HG03060 (cell line): ENCODE data around the gene BTG3.

Source experiments
- ATAC-seq: cut with Tn5 transposase; IDR thresholded peaks from one replicate; pipeline ENCODE4 v1.9.1; 2021; ENCODE audit warnings: low read depth, moderate number of reproducible peaks; ENCODE audit not compliant: unreplicated experiment

Gene BTG3

DNA sequence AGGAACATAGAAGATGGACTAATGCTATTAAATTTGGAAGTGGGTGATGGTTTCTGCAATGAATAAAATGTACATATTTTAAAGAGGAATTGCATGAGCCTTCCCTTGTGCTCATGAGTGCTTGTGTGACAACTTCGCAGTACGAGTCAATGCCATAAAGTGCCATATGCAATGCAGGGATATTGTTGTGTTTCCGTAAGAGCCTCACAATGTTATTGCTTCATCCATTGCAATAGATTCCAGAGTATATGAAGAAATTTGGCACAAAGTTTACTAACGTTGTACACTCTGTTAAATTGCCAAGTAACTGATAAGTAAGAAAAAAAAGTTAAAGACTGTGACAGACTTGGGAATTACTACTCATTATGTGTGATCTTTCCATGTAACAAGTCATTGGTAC lies 22.3 kb downstream of the BTG3 start:
- ATAC-seq, result no peak

DNA sequence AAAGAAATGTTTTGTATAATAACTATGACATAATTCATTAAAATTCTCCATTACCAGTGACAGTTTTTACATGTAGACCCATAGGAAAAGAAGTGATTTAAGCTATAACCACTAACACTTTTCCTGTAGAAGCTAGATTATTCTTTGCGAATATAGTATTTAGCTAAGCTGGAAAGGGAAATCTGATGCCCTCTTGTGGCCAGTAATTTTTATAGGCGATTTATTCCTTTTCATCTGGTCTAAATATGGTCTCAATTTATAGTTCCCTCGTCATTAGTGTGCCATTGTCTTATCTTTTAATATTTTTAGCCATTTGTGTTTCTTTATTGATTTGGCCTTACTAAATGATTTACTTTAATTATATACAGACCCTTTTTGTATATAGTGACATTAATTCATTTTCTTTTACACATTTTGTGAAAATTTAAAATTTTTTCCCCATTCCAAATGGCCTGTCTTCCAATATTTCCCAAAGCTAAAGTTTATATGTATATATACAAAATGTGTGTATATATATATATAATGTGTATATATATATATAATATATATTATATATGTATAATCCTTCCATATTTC lies 26.7 kb downstream of the BTG3 start:
- no peak for ATAC-seq

DNA sequence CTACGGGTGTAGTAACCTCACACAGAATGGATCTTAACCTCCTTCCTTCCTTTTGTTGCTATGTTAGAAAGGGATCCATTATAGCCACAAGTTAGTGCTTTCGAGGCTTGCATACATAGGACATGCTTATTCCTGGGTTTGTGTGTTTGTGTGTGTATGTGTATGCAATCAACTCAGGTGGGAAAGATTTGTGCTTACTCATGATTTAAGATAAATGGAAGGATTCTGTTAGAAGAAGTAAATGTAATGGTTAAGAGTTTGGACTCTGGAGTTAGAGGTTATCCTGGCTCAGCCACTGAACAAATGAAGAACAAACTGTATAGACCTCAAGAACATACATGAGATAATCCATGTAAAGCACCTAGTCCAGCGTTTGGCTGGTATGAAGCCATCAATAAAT lies 28.8 kb downstream of the BTG3 start:
- ATAC-seq, result no peak

- no peak for ATAC-seq
Measured at GRCh38 chr21:17580319-17580718, 32.4 kb downstream of the BTG3 start.

DNA sequence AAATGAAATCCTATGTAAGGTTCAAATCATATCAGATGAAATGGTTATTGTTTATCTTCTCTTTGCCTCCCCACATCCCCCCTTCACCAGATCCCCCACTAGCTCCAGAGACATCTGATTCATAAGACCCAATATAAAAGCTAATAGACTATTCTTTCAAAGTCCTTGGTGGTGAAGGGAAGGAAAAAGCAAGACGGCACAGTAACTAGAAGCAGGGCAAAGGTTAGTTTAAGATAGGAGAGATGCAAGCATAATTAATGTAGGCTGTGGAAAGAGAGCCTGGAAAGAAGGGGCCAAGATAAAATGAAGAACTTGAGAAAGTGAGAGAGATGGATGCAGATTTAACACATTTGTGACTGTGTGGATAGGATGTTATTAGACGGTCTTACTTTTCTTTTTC lies 33.8 kb downstream of the BTG3 start:
- ATAC-seq, result no peak

DNA sequence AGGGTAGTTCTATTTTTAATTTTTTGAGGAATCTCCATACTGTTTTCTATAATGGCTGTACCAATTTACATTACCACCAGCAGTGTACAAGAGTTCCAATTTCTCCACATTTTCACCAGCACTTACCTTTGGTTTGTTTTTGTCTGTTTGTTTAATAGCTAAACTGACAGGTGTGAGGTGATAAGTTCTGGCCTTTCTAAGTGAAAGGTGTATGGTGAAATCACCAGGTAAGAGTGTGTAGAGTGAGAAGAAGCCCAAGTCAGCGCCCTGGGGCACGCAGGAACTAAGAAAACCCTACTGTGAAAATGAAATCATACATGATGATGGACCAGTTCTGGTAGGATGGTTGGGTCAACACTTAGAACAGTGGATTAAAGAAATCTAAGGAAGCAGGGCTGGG lies 34.5 kb downstream of the BTG3 start:
- no peak for ATAC-seq

GRCh38 chr21:17577701-17578100 lies 35.0 kb downstream of the BTG3 start:
- ATAC-seq, result no peak

- ATAC-seq, result no peak
Measured at GRCh38 chr21:17576080-17576835, 36.4 kb downstream of the BTG3 start.

DNA sequence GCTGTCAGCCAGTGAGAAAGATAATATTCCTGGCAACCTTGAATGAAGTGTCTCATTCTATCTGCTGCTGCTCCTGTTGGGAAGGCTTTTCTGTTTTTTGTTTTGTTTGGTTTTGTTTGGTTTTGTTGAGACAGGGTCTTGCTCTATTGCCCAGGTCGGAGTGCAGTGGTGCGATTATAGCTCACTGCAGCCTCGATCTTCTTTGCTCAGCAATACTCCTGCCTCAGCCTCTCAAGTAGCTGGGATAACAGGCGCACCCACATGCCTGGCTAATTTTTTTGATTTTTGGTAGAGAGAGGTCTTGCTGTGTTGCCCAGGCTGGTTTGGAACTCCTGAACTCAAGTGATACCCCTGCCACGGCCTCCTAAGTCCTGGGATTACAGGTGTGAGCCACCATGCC lies 37.6 kb downstream of the BTG3 start:
- no peak for ATAC-seq

DNA sequence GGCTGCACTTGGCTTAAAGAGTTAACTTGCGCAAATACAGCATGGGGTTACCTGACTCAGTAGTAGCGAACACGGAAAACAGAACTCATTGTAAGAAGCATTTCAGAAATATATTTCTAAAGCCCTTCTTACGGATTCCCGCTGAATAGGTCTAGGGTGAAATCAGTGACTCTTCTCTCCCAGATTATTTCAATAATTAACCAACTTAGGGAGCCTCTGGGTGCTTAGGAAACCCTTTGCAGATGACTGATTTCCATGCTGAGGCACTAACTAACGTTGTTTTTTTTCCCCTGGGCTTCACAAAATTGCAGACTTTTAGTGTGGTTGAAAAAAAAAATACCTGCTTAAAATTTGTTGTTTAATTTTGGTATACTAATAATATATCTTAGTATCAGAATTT lies 40.3 kb downstream of the BTG3 start:
- no peak for ATAC-seq

DNA sequence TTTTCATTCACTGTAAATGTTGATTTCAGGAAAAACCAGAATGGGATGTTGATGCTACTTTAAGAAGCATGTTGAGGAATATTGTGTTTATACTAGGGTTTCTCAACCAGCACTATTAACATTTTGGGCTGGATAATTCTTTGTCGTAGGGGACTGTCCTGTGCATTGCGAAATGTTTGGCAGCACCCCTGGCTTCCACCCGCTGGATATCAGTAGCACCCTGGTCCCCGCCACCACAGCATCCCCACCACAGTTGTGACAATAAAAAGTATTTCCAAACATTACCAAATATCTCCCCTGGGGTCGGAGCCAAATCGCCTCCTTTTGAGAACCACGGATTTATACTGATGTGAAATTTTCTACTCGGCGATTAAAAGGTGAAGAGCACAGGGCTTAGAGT lies 41.9 kb downstream of the BTG3 start:
- ATAC-seq, result no peak

GRCh38 chr21:17560377-17561025 lies 52.2 kb downstream of the BTG3 start:
- ATAC-seq, result no peak

GRCh38 chr21:17554679-17555465 lies 57.8 kb downstream of the BTG3 start:
- ATAC-seq, result no peak

DNA sequence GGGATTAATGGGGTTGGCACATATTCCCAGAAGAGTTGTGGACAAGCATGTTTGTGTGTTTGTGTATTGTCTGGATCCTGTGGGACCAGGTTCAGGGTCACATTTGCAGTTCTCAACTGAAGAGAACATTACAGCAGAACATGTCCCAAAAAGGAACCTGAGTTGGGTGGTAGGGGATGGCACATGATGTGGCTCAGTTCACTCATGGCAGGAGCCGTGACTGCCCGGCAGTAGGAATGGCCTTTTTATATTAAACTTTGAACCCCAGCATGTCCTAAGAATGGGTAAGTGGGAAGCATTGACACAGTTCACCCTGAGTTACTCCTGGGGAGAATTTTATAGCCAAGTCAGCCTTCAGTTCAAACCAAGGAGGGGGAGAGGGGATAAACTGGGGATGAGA lies 58.6 kb downstream of the BTG3 start:
- ATAC-seq, result no peak

GRCh38 chr21:17552410-17552809 lies 60.3 kb downstream of the BTG3 start:
- no peak for ATAC-seq

DNA sequence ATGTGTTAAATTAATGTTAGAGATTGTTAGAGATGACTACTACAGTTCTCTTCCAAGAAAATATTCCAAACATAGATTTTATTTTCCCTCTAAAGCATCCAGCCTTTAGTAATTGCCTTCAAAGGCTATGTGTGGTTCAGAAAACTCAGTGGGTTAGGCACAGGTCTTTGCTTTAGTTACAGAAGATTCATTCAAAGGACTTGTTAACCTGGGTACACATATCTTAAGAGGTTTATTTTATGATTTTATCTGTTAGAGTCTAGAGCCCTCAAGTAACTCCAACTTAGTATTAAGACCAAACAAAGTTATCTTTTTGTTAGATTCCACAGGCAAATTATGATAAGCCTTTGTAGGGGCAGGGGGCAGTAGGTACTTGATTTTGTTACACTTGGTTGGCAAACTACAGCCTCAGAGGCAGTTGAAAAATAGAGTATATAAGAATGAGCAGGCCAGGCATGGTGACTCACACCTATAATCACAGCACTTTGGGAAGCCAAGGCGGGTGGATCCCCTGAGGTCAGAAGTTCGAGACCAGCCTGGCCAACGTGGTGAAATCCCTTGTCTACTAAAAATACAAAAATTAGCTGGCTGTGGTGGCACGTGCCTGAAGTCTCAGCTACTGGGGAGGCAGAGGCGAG lies 61.9 kb downstream of the BTG3 start:
- ATAC-seq, result no peak

DNA sequence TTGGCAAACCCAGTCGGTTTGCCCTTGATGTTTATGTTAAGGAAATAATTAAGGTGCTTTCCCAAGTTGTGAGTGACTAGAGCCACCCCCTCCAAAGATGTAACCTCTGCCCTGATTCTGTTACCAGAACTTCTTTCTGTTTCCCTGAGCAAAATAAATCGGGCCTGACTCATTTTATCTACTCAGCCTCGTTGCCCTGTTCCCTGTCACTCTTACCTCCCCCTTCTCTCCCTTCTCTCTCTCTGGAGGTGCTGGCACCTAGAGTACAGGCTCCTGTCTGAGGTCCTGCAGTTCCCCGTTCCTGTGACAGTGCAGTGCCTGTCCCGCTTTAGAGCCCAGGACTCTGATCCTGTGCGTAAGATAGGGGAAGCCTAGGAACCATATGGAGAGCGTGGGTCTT lies 64.4 kb downstream of the BTG3 start:
- no peak for ATAC-seq

- no peak for ATAC-seq
Measured at GRCh38 chr21:17545007-17545406, 67.7 kb downstream of the BTG3 start.
